ENCODE data around the gene MAGEE2.
A peak's percentile ranks its signal among the peaks of the same experiment; 100 is the strongest.
"Not testable (repeated sequence)": the region's sequence is repeated elsewhere in the genome, so short reads cannot be mapped to it uniquely, and the experiment has no call there.

Gene MAGEE2
- 0 to 0.77 (median 0) reads per million in 17 experiments for total RNA-seq

GRCh38 chrX:75784680-75785491, at the start of gene MAGEE2:
Gene MAGEE2, minus strand, starts transcription at chrX:75785254. Its CDS starts 203 bp downstream, at chrX:75785051.
- peak in 1 of 4 experiments; percentile 0 for DNase-seq

- no peak for DNase-seq
Measured at GRCh38 chrX:75786290-75786689, 1.2 kb upstream of the MAGEE2 start.

GRCh38 chrX:75781611-75782010, 3.4 kb downstream of the MAGEE2 start:
- no peak for DNase-seq

- not testable (repeated sequence) for DNase-seq
Measured at GRCh38 chrX:75768063-75768462, 17.0 kb downstream of the MAGEE2 start.

GRCh38 chrX:75748431-75748830, 36.6 kb downstream of the MAGEE2 start:
- no peak for DNase-seq

GRCh38 chrX:75746891-75747639, 38.0 kb downstream of the MAGEE2 start:
- peak; percentile 24 to 61 (median 40) for DNase-seq
